HEK293 (cell line): ENCODE results near the gene PDZRN3.

ENCODE experiments used
- CTCF ChIA-PET: fragments of 350-600 bp; formaldehyde crosslinking; extraction: SDS; loops from one replicate; lab custom pipeline; 2021; ENCODE audit warnings: antibody characterized with exemption; lab: Yijun Ruan, JAX
- POLR2A ChIA-PET: fragments of 300-600 bp; formaldehyde crosslinking; extraction: SDS; loops from one replicate; lab custom pipeline; 2020; ENCODE audit warnings: antibody characterized with exemption, inconsistent platforms; lab: Yijun Ruan, JAX
- H3K27ac ChIP-seq: fragments of 200-500 bp; sonication (Bioruptor generic); 2 replicates; pipeline ENCODE4 v1.5.1; 2014; ENCODE audit warnings: low read depth, low read length, control low read depth, inconsistent platforms; ENCODE audit errors: extremely low read depth
- H3K36me3 ChIP-seq, 2 experiments: fragments of 200-500 bp in 1 of 2; sonication (Bioruptor generic) in 1 of 2; 1 replicate in 1 of 2; 2 replicates in 1 of 2; pipeline ENCODE4 v1.5.1; 2014 to 2017; ENCODE audit warnings: inconsistent platforms in 2 of 2, low read length in 2 of 2; ENCODE audit not compliant: control insufficient read depth in 2 of 2, insufficient read depth in 1 of 2
- H3K4me1 ChIP-seq: fragments of 200-500 bp; sonication (Bioruptor generic); 2 replicates; pipeline ENCODE4 v1.5.1; 2014; ENCODE audit warnings: mild to moderate bottlenecking, low read length, inconsistent platforms; ENCODE audit not compliant: control insufficient read depth, insufficient read depth
- H3K4me3 ChIP-seq: 2 replicates; pipeline ENCODE4 v1.5.1; 2011; ENCODE audit warnings: low read depth, mild to moderate bottlenecking, control low read depth, low read length, moderate library complexity
- H3K9me3 ChIP-seq: fragments of 200-500 bp; sonication (Bioruptor generic); 2 replicates; pipeline ENCODE4 v1.5.1; 2014; ENCODE audit warnings: low read depth, low read length, inconsistent platforms; ENCODE audit not compliant: control insufficient read depth, insufficient read depth
- BCL11A ChIP-seq: fragments of 450-650 bp; formaldehyde crosslinking; IDR thresholded peaks from 2 replicates; pipeline ENCODE4 v1.5.1; 2016; ENCODE audit warnings: low read depth, missing biosample characterization, missing genetic modification characterization
- BCL11B ChIP-seq: fragments of 450-650 bp; formaldehyde crosslinking; IDR thresholded peaks from 2 replicates; pipeline ENCODE4 v1.5.1; 2016; ENCODE audit warnings: low read depth, missing biosample characterization, missing genetic modification characterization
- PRDM1 ChIP-seq: fragments of 450-650 bp; formaldehyde crosslinking; IDR thresholded peaks from 2 replicates; pipeline ENCODE4; 2016; ENCODE audit warnings: missing biosample characterization, missing genetic modification characterization
- YY2 ChIP-seq: fragments of 450-650 bp; formaldehyde crosslinking; IDR thresholded peaks from 2 replicates; pipeline ENCODE4 v1.5.1; 2016; ENCODE audit warnings: missing biosample characterization, missing genetic modification characterization
- ZIC2 ChIP-seq: fragments of 450-650 bp; formaldehyde crosslinking; IDR thresholded peaks from 2 replicates; pipeline ENCODE4 v1.5.1; 2016; ENCODE audit warnings: missing biosample characterization, missing genetic modification characterization
- ZNF311 ChIP-seq: fragments of 450-650 bp; formaldehyde crosslinking; IDR thresholded peaks from 2 replicates; pipeline ENCODE4 v1.5.1; 2017; ENCODE audit warnings: missing biosample characterization, missing genetic modification characterization, borderline replicate concordance
- ZNF335 ChIP-seq: fragments of 450-650 bp; formaldehyde crosslinking; conservative IDR thresholded peaks from 2 replicates; pipeline ENCODE4 v1.5.1; 2016; ENCODE audit warnings: missing biosample characterization, missing genetic modification characterization
- ZNF341 ChIP-seq: fragments of 450-650 bp; formaldehyde crosslinking; IDR thresholded peaks from 2 replicates; pipeline ENCODE4; 2016; ENCODE audit warnings: low read depth, missing biosample characterization, missing genetic modification characterization
- ZNF530 ChIP-seq: fragments of 450-650 bp; formaldehyde crosslinking; IDR thresholded peaks from 2 replicates; pipeline ENCODE4 v1.5.1; 2016; ENCODE audit warnings: low read depth, missing biosample characterization, missing genetic modification characterization
- ZNF585B ChIP-seq: fragments of 450-650 bp; formaldehyde crosslinking; IDR thresholded peaks from 2 replicates; pipeline ENCODE4 v1.5.1; 2016; ENCODE audit warnings: missing biosample characterization, missing genetic modification characterization
- ZNF837 ChIP-seq: fragments of 450-650 bp; formaldehyde crosslinking; IDR thresholded peaks from 2 replicates; pipeline ENCODE4 v1.5.1; 2016; ENCODE audit warnings: missing biosample characterization, missing genetic modification characterization
- TF ChIP-seq, protein P1 (sequence below): fragments of 450-650 bp; formaldehyde crosslinking; IDR thresholded peaks from 2 replicates; pipeline ENCODE4 v1.5.1; 2016; ENCODE audit warnings: missing biosample characterization, missing genetic modification characterization
- TF ChIP-seq, protein P2 (sequence below): fragments of 450-650 bp; formaldehyde crosslinking; IDR thresholded peaks from 2 replicates; pipeline ENCODE4 v1.5.1; 2016; ENCODE audit warnings: missing biosample characterization, missing genetic modification characterization
- TF ChIP-seq, protein P3 (sequence below): fragments of 450-650 bp; formaldehyde crosslinking; IDR thresholded peaks from 2 replicates; pipeline ENCODE4 v1.5.0; 2017; ENCODE audit warnings: missing biosample characterization, missing genetic modification characterization, borderline replicate concordance

PDZRN3 gene

DNA sequence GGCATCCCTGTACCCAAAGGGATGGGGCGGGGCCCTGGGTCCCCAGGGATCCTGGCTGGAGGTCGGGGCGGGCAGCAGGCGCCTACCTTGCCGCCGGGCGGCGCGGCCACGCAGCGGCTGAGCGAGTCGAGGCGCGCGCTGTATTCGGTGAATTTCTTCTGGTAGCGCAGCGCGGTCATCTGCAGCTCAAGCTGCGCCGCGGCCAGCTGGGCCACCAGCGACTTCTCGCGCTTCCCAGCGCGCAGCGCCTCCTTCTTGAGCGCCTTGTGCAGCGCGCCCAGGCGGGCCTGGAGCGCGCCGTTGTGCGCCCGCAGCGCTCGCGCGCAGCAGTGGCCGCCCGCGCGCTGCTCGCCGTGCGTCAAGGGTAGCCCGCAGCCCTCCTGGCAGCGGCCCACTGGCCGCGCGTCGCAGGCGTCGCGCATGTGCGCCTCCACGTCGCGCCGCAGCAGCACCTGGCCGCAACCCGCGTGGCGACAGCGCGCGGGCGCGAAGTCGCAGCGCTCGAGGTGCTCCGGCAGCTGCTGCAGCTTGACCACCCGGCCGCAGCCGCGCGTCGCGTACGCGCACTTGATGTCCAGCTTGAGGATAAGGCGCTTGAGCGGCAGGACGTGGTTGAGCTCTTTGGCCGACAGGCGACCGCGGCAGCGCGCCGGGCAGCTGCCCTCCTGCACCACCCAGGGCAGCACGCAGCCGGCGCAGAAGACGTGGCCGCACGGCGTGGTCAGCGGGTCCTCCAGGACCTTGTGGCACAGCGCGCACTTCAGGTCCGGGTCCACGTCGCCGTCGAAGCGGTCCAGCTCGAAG, 522 bp downstream of the PDZRN3 start (continued):
- TF ChIP-seq ZNF530 (tag by site-specific recombination) (no peak), BCL11A (tag by site-specific recombination) (no peak), ZNF837 (tag by site-specific recombination) (no peak), ZNF311 (tag by site-specific recombination) (no peak), PRDM1 (no peak), ZIC2 (tag by site-specific recombination) (peak; percentile 32)
- TF ChIP-seq, protein P1, sequence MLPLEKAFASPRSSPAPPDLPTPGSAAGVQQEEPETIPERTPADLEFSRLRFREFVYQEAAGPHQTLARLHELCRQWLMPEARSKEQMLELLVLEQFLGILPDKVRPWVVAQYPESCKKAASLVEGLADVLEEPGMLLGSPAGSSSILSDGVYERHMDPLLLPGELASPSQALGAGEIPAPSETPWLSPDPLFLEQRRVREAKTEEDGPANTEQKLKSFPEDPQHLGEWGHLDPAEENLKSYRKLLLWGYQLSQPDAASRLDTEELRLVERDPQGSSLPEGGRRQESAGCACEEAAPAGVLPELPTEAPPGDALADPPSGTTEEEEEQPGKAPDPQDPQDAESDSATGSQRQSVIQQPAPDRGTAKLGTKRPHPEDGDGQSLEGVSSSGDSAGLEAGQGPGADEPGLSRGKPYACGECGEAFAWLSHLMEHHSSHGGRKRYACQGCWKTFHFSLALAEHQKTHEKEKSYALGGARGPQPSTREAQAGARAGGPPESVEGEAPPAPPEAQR: no peak

DNA sequence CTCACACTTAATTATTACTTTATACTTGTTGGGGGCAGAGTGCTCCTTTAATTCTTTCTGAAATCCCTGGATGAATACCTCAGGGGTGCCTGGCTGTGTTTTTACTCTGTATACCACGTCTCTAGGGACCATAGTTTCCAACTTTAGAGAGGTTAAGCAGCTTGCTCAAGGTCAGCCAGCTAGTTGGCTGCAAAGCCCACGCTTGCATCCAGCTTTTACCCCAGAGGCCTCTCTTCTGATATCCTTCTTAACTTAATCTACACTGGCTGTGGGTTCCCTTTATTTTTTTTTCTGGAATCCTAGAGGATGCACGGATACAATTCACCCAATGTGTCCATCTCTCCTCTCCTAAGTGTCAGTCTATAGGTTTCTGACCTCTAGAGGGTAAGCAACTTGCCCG, 1.4 kb downstream of the PDZRN3 start:
- ChIA-PET POLR2A (no interaction called here), CTCF (interaction anchor here (1.1 to 1.2 kb wide), 2 partner anchors 10 to 224 kb away, joined by 3 read pairs; no protein-coding TSS in a partner anchor)
- Histone ChIP-seq H3K27ac (no peak overlapping the region), H3K4me3 (peak overlapping the region; percentile 59; the same call in 1 of the 2 replicates), H3K36me3 (no peaks in the 10 kb centered on the region), H3K4me1 (no peaks in the 10 kb centered on the region; the same call in 1 of the 2 replicates), H3K9me3 (no peaks in the 10 kb centered on the region)
- TF ChIP-seq ZNF585B (no peak), YY2 (tag by site-specific recombination) (no peak), BCL11B (tag by site-specific recombination) (no peak), ZNF341 (tag by site-specific recombination) (no peak)
- TF ChIP-seq, protein P2, sequence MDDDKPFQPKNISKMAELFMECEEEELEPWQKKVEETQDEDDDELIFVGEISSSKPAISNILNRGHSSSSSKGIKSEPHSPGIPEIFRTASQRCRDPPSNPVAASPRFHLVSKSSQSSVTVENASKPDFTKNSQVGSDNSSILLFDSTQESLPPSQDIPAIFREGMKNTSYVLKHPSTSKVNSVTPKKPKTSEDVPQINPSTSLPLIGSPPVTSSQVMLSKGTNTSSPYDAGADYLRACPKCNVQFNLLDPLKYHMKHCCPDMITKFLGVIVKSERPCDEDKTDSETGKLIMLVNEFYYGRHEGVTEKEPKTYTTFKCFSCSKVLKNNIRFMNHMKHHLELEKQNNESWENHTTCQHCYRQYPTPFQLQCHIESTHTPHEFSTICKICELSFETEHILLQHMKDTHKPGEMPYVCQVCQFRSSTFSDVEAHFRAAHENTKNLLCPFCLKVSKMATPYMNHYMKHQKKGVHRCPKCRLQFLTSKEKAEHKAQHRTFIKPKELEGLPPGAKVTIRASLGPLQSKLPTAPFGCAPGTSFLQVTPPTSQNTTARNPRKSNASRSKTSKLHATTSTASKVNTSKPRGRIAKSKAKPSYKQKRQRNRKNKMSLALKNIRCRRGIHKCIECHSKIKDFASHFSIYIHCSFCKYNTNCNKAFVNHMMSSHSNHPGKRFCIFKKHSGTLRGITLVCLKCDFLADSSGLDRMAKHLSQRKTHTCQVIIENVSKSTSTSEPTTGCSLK (tag by site-specific recombination): no peak

DNA sequence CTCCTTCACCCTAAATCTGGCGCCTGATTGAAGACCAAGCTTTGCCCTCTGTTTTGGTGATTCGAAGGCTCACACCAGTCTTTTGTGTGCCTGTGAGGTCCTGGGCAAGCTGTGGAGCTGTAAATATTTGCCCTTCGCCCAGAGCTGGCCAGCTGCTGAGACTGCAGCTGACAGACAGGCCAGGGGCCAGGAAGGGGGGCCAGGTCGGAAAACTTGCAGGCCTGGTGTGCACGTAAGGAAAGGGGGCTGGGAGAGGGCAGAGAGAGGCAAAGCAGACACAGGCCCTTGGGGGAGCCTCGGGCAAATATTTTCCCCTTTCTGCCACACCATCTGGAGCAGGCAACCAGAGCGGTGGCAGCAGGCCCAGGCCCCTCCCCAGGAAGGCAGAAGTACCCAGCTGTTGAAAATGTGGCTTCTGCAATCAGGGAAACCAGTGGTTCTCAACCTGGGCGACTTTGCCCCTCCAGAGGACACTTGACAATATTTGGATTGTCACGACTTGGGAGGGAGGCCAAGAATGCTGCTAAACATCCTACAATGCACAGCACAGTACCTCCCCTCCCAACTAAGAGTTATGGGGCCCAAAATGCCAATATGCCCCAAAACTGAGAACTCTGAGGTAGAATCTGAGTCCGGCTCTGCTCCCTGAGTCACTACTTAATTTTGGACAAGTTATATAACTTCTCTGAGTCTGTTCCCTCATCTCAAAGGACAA, 2.5 kb downstream of the PDZRN3 start:
- H3K9me3 ChIP-seq: no peaks in the 10 kb centered on the region
- CTCF ChIA-PET: interaction anchor here (1.6 kb wide), 1 partner anchor 114 kb away, joined by 5 read pairs; no protein-coding TSS in a partner anchor
- TF ChIP-seq, protein P3, sequence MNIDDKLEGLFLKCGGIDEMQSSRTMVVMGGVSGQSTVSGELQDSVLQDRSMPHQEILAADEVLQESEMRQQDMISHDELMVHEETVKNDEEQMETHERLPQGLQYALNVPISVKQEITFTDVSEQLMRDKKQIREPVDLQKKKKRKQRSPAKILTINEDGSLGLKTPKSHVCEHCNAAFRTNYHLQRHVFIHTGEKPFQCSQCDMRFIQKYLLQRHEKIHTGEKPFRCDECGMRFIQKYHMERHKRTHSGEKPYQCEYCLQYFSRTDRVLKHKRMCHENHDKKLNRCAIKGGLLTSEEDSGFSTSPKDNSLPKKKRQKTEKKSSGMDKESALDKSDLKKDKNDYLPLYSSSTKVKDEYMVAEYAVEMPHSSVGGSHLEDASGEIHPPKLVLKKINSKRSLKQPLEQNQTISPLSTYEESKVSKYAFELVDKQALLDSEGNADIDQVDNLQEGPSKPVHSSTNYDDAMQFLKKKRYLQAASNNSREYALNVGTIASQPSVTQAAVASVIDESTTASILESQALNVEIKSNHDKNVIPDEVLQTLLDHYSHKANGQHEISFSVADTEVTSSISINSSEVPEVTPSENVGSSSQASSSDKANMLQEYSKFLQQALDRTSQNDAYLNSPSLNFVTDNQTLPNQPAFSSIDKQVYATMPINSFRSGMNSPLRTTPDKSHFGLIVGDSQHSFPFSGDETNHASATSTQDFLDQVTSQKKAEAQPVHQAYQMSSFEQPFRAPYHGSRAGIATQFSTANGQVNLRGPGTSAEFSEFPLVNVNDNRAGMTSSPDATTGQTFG (tag by site-specific recombination): no peak
- peak; percentile 26; the same call in 1 of the 2 replicates for TF ChIP-seq ZNF335 (tag by site-specific recombination)
- H3K4me1 ChIP-seq: no peaks in the 10 kb centered on the region; the same call in 1 of the 2 replicates
- POLR2A ChIA-PET: no interaction called here
- H3K36me3 ChIP-seq: no peaks in the 10 kb centered on the region
- H3K27ac ChIP-seq: no peak overlapping the region
- no peak overlapping the region for H3K4me3 ChIP-seq
